Measurements from ENCODE around the gene ACTR10. TPM values are rescaled to one million over a fixed set of nuclear protein-coding genes. Genes with fewer than 3 reads are reported as not detected.

ACTR10 gene
- 120 TPM for total RNA-seq (ENCODE audit: unreplicated experiment)
- long read RNA-seq, transcript ACTR10-201 (13 exons, 2,419 nt), result major isoform, 172 of 181 reads
- long read RNA-seq, partial matches to known transcripts, result 3 of 181 reads
- long read RNA-seq, other reads (novel, unspliced or antisense), result 5 of 181 reads

DNA sequence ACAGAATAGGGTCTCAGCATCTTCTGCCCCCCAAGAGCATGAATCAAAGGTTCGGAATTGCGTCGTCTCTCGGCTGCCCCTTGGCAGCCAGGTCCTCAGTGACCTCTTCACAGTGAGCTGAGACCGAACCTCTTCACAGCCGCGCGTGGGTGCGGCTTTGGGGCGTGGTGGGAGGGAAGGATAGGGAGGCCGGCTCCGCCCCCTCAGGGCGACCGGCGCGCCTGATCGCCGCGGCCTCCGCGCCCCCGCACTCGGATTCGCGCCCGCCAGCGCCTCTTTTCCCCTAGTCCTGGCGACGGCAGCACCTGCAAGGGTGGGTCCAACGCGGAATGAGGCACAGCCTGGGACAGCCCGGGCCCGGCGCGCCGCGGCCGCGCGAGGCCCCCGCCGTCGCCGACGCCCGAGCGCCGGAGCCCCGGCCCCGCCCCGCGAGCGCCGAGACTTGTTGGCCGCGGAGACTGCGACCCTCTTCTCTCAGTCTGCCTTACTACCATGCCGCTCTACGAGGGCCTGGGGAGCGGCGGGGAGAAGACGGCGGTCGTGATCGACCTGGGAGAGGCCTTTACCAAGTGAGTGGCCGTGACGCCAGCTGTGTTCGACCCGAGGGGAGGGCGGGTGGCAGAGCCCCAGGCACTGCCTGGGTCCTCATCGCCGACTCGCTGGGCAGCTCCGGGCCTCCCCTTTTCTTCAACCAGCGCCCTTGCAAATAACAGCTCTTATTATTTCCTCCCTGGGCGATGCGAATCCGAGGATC lies at the start of gene ACTR10:
ACTR10 (plus strand) TSS at position 424 of the 754 bp plus-strand sequence; CDS start at position 493, 69 bp downstream.
- TF ChIP-seq, protein P1, sequence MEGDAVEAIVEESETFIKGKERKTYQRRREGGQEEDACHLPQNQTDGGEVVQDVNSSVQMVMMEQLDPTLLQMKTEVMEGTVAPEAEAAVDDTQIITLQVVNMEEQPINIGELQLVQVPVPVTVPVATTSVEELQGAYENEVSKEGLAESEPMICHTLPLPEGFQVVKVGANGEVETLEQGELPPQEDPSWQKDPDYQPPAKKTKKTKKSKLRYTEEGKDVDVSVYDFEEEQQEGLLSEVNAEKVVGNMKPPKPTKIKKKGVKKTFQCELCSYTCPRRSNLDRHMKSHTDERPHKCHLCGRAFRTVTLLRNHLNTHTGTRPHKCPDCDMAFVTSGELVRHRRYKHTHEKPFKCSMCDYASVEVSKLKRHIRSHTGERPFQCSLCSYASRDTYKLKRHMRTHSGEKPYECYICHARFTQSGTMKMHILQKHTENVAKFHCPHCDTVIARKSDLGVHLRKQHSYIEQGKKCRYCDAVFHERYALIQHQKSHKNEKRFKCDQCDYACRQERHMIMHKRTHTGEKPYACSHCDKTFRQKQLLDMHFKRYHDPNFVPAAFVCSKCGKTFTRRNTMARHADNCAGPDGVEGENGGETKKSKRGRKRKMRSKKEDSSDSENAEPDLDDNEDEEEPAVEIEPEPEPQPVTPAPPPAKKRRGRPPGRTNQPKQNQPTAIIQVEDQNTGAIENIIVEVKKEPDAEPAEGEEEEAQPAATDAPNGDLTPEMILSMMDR (IDR thresholded peaks at IDR 0.05; ENCODE audit: partially characterized antibody, unreplicated experiment), result no peak
- Mint-ChIP-seq H3K4me3 (ENCODE audit: unreplicated experiment) (peak within 1 kb of the TSS; percentile 96), H3K27me3 (ENCODE audit: unreplicated experiment) (peaks cover 3% of the 10 kb centered on the region), H3K9me3 (ENCODE audit: unreplicated experiment) (peaks cover 7% of the 10 kb centered on the region), H3K36me3 (ENCODE audit: unreplicated experiment) (no peaks in the 10 kb centered on the region), H3K4me1 (ENCODE audit: low read depth, unreplicated experiment) (peaks cover 6% of the 10 kb centered on the region), H3K27ac (ENCODE audit: unreplicated experiment) (peak within 1 kb of the TSS; percentile 93)
- DNase-seq, result peak; percentile 86

- Mint-ChIP-seq H3K27ac (ENCODE audit: unreplicated experiment) (no peak overlapping the region), H3K36me3 (ENCODE audit: unreplicated experiment) (no peaks in the 10 kb centered on the region), H3K9me3 (ENCODE audit: unreplicated experiment) (peaks cover 7% of the 10 kb centered on the region), H3K4me1 (ENCODE audit: low read depth, unreplicated experiment) (peaks cover 6% of the 10 kb centered on the region), H3K4me3 (ENCODE audit: unreplicated experiment) (peak overlapping the region; percentile 95), H3K27me3 (ENCODE audit: unreplicated experiment) (no peaks in the 10 kb centered on the region)
- TF ChIP-seq, protein P1 (IDR thresholded peaks at IDR 0.05; ENCODE audit: partially characterized antibody, unreplicated experiment), result no peak
- no peak for DNase-seq
Measured at GRCh38 chr14:58150243-58150805, 49.6 kb upstream of the ACTR10 start.

GRCh38 chr14:58151133-58152013 lies 48.6 kb upstream of the ACTR10 start:
- H3K4me1 Mint-ChIP-seq (ENCODE audit: low read depth, unreplicated experiment), result peaks cover 4% of the 10 kb centered on the region
- no peaks in the 10 kb centered on the region for H3K27me3 Mint-ChIP-seq (ENCODE audit: unreplicated experiment)
- TF ChIP-seq, protein P1 (IDR thresholded peaks at IDR 0.05; ENCODE audit: partially characterized antibody, unreplicated experiment), result no peak
- peak overlapping the region; percentile 95 for H3K4me3 Mint-ChIP-seq (ENCODE audit: unreplicated experiment)
- peak overlapping the region; percentile 81 for H3K27ac Mint-ChIP-seq (ENCODE audit: unreplicated experiment)
- peak; percentile 57 for DNase-seq
- H3K36me3 Mint-ChIP-seq (ENCODE audit: unreplicated experiment), result no peaks in the 10 kb centered on the region
- peaks cover 7% of the 10 kb centered on the region for H3K9me3 Mint-ChIP-seq (ENCODE audit: unreplicated experiment)

DNA sequence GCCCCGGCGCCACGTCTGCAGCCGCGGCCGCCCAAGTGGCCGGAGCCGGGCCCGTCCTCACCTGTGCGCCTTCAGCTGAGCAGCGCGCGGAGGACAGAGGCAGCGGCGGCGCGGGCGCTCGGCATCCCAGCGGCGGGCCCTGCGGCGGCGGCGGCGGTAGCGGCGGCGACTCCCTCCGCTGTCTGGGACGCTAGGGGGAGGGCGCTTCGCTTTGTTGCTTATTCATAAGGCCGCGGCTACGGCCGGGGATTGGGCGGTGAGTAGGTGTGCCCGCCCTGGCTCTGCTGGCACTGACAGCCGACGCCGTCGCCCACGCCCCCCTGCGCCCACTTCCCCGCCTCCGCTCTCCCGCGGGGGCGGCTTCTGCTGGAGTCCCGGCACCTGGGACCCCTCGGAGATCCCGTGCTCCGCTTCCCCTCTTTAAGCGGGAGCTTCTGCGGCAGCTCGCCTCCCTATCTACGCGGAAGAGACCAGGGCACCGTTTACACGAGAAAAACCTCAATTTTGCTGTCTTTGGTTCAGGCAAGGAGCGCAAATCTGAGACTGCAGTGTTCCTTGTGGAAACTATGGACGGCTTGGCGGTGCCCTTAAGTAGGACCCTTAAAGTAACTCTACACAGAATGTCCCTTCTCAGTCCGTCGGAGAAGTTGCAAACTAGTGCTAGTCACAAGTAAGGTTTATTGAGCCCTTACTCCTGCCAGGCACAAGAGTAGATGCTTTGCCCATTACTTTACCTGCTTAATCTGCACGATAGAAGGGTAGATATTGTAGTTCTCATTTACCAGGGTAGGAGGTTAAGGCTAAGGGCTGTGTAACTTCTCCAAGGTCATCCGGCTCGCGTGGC lies 47.7 kb upstream of the ACTR10 start, which contains the start of gene ARMH4:
ARMH4 (minus strand) TSS at position 200 of the 844 bp plus-strand sequence. CDS start 12,855 bp downstream, outside the sequence.
- peaks cover 7% of the 10 kb centered on the region for H3K9me3 Mint-ChIP-seq (ENCODE audit: unreplicated experiment)
- H3K4me1 Mint-ChIP-seq (ENCODE audit: low read depth, unreplicated experiment), result peaks cover 4% of the 10 kb centered on the region
- no peaks in the 10 kb centered on the region for H3K27me3 Mint-ChIP-seq (ENCODE audit: unreplicated experiment)
- H3K36me3 Mint-ChIP-seq (ENCODE audit: unreplicated experiment), result no peaks in the 10 kb centered on the region
- peak; percentile 90 for DNase-seq
- peak within 1 kb of the TSS; percentile 95 for H3K4me3 Mint-ChIP-seq (ENCODE audit: unreplicated experiment)
- TF ChIP-seq, protein P1 (IDR thresholded peaks at IDR 0.05; ENCODE audit: partially characterized antibody, unreplicated experiment), result peak; percentile 6
- H3K27ac Mint-ChIP-seq (ENCODE audit: unreplicated experiment), result peak within 1 kb of the TSS; percentile 81

Data from glutamatergic neuron (in vitro differentiated cells).